GM10248 (cell line): ENCODE results near the gene DDX10.

Source experiments
- CTCF ChIA-PET: fragments of 300-600 bp; sonication (Branson Sonifier 250); formaldehyde crosslinking; extraction: SDS; loops from one replicate; lab custom pipeline; 2021; ENCODE audit warnings: antibody characterized with exemption; lab: Yijun Ruan, JAX
- POLR2A ChIA-PET: fragments of 350-650 bp; sonication (Branson Sonifier 250); formaldehyde crosslinking; extraction: SDS; loops from one replicate; lab custom pipeline; 2020; ENCODE audit warnings: antibody characterized with exemption; lab: Yijun Ruan, JAX
- DNase-seq: peaks from one replicate; pipeline ENCODE4 v3.0.0; 2012; ENCODE audit errors: extremely low spot score
- TF ChIP-seq, protein P1 (sequence below): IDR thresholded peaks from 2 replicates; pipeline ENCODE4 v1.5.1; 2012; ENCODE audit warnings: mild to moderate bottlenecking, low read depth; ENCODE audit errors: extremely low read depth, missing control alignments, control extremely low read depth

Gene DDX10

GRCh38 chr11:108624196-108624925, 40.5 kb upstream of the DDX10 start:
- no peak for DNase-seq
- ChIA-PET POLR2A (interaction anchor here (0.6 kb wide), 1 partner anchor 8 kb away, joined by 3 read pairs; no protein-coding TSS in a partner anchor), CTCF (interaction anchor here (1.0 to 1.4 kb wide), 2 partner anchors 8 to 12 kb away, joined by 3 to 4 read pairs; no protein-coding TSS in a partner anchor)
- TF ChIP-seq, protein P1, sequence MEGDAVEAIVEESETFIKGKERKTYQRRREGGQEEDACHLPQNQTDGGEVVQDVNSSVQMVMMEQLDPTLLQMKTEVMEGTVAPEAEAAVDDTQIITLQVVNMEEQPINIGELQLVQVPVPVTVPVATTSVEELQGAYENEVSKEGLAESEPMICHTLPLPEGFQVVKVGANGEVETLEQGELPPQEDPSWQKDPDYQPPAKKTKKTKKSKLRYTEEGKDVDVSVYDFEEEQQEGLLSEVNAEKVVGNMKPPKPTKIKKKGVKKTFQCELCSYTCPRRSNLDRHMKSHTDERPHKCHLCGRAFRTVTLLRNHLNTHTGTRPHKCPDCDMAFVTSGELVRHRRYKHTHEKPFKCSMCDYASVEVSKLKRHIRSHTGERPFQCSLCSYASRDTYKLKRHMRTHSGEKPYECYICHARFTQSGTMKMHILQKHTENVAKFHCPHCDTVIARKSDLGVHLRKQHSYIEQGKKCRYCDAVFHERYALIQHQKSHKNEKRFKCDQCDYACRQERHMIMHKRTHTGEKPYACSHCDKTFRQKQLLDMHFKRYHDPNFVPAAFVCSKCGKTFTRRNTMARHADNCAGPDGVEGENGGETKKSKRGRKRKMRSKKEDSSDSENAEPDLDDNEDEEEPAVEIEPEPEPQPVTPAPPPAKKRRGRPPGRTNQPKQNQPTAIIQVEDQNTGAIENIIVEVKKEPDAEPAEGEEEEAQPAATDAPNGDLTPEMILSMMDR, result no peak

DNA sequence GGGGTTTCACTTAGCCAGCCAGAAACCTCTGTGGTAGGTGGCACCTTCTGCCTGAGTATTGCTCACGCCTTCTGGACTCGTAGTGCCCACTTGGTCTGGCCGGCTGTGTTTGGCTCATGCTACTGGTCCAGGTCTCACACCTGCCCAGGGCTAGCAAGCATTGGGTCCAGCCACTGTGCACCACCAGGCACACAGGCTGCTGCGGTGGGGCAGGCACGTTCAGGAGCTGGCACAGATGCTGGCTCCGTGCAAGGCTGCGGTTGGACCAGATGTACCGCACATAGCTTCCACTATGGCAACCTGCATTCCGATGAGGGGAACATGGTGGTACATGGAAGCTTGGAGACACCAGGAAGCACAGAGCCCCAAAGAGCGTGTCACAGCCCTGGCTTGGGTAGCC, 36.5 kb upstream of the DDX10 start:
- no peak for DNase-seq
- TF ChIP-seq, protein P1, result no peak
- POLR2A ChIA-PET, result no interaction called here
- CTCF ChIA-PET, result interaction anchor here (0.9 to 6.9 kb wide), 3 partner anchors 12 to 40 kb away, joined by 3 to 61 read pairs (median 4); no protein-coding TSS in a partner anchor

DNA sequence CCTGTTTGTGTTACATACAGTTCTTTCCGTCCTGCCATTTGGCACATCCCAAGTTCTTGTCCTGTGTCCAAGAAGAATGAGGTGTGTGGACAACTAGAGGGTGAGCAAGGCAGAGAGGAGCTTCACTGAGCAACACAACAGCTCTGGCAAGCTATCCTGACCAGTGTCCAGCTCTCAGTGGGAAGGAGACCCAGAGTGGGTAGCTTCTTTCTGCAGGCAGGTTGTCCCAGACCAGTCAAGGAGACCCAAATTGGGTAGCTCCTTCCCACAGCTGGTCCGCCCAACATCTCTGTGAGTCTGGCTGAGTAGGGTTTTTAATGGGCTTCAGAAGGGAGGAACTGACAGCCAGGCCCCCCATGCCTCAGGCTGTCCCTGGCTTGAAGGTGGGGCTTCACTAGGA, 36.1 kb upstream of the DDX10 start:
- TF ChIP-seq, protein P1, result no peak
- ChIA-PET POLR2A (no interaction called here), CTCF (interaction anchor here (0.9 to 6.9 kb wide), 4 partner anchors 12 to 59 kb away, joined by 3 to 61 read pairs (median 4); no protein-coding TSS in a partner anchor)
- no peak for DNase-seq

DNA sequence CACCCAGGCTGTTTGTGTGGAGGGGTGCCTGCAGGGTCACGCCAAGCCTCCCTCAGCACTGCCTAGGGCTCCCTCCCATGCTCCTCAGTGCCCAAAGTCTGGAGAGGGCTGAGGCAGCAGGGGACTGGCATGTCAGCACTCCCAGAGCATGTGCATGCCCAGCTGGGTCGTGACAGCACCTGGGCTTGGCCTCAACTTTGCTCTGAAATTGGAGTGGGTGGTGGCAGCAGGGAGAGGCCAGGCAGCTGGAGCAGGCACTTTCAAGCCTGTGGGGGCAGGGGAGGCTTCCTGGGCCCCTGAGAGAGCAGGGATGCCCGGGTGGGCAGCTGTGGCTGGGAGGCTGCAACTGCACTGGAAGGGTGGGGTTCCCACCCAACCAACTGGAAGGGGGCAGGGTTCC, 35.6 kb upstream of the DDX10 start:
- DNase-seq, result no peak
- TF ChIP-seq, protein P1, result no peak
- POLR2A ChIA-PET, result no interaction called here
- CTCF ChIA-PET, result interaction anchor here (0.9 to 6.9 kb wide), 4 partner anchors 11 to 59 kb away, joined by 3 to 61 read pairs (median 4); no protein-coding TSS in a partner anchor

- DNase-seq, result no peak
Measured at GRCh38 chr11:108632041-108632704, 32.7 kb upstream of the DDX10 start.

DNA sequence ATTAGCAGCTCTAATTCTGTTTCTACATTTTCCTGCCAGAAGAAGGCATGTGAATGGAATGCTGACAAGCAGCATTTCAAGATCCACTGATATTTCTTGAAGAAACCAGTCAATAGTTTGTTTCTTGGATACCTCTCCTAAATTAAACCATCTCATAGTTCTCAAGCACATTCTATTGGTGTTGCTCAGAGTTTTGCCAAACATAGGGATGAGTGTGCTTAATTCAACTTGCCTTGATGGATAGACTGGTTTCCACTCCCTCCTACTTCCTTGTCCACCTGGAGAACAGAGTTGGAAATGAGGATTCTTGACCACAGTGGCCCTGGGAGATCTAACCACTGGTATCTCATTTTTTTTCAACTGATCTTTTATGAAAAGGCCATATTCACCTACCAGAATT, 29.8 kb upstream of the DDX10 start:
- TF ChIP-seq, protein P1, result no peak
- CTCF ChIA-PET, result interaction anchor here (0.9 to 6.9 kb wide), 3 partner anchors 11 to 65 kb away, joined by 3 to 61 read pairs (median 4); no protein-coding TSS in a partner anchor
- DNase-seq, result no peak
- POLR2A ChIA-PET, result no interaction called here

More at GRCh38 chr11:108632041-108632704, 32.7 kb upstream of the DDX10 start:
- TF ChIP-seq, protein P1, result no peak
- CTCF ChIA-PET, result interaction anchor here (1.0 to 6.9 kb wide), 9 partner anchors 8 to 488 kb away, joined by 3 to 61 read pairs (median 4); no protein-coding TSS in a partner anchor
- POLR2A ChIA-PET, result interaction anchor here (0.6 to 0.7 kb wide), 4 partner anchors 8 to 429 kb away, joined by 3 to 6 read pairs (median 4); no protein-coding TSS in a partner anchor
